HepG2 (cell line): ENCODE results near the gene PPP1R15B. TPM values are rescaled to one million over a fixed set of nuclear protein-coding genes. Genes with fewer than 3 reads are reported as not detected.

Experiments used
- ATAC-seq: fragments of 200-7000 bp; cut with Tn5 transposase; 3 replicates; pipeline ENCODE4 v1.9.1; 2020; ENCODE audit warnings: mild to moderate bottlenecking, moderate library complexity
- BruUV-seq: library from RNA; stranded (reverse); fragments of 400-500 nt; replicated peaks from 2 replicates; lab custom pipeline; 2021; lab: Mats Ljungman, UMichigan
- CTCF ChIA-PET: fragments of 300-600 bp; formaldehyde crosslinking; extraction: SDS; loops from one replicate; lab custom pipeline; 2021; ENCODE audit warnings: low total read pairs, inconsistent platforms, low intra/inter-chr PET ratio; lab: Yijun Ruan, JAX
- POLR2A ChIA-PET: fragments of 350-600 bp; sonication (Branson Sonifier 250); formaldehyde crosslinking; loops from one replicate; lab custom pipeline; 2020; ENCODE audit warnings: antibody characterized with exemption, inconsistent platforms; lab: Yijun Ruan, JAX
- DNase-seq: peaks from one replicate; pipeline ENCODE4 v3.0.0-alpha.2; 2015; ENCODE audit warnings: low spot score
- FAIRE-seq: peaks from 3 replicates; lab custom pipeline; 2011; peaks lifted over from hg19 to GRCh38; lab: Jason Lieb, UNC
- H2AFZ ChIP-seq: one replicate; pipeline ENCODE4 v1.6.1; 2011; ENCODE audit warnings: low read length, inconsistent platforms
- H3K27ac ChIP-seq: fragments of 300-600 bp; 3 replicates; pipeline ENCODE4 v1.8.0; 2011; ENCODE audit warnings: mixed run types, mild to moderate bottlenecking, mixed read lengths, low read length, inconsistent platforms; ENCODE audit not compliant: insufficient read depth; ENCODE audit errors: extremely low read length
- H3K27me3 ChIP-seq, 2 experiments: fragments of 200-600 bp in 1 of 2; 2 replicates in 1 of 2; 3 replicates in 1 of 2; pipeline versions ENCODE4 v1.6.0 to v1.8.0; 2011; ENCODE audit warnings: low read length in 2 of 2, mild to moderate bottlenecking in 2 of 2, moderate library complexity in 2 of 2, inconsistent platforms in 1 of 2; ENCODE audit not compliant: insufficient read depth in 2 of 2, control insufficient read depth in 1 of 2
- H3K36me3 ChIP-seq, 2 experiments: fragments of 200-600 bp in 1 of 2; replicated peaks in 1 of 2; 2 replicates in 1 of 2; 3 replicates in 1 of 2; pipeline versions ENCODE4 v1.5.1 to v1.8.0; 2011; ENCODE audit warnings: low read length in 2 of 2, inconsistent platforms in 1 of 2; ENCODE audit not compliant: insufficient read depth in 2 of 2, control insufficient read depth in 1 of 2
- H3K4me1 ChIP-seq: 2 replicates; pipeline ENCODE4 v1.5.1; 2012; ENCODE audit warnings: low read length, inconsistent platforms; ENCODE audit not compliant: insufficient read depth
- H3K4me2 ChIP-seq: 2 replicates; pipeline ENCODE4 v1.6.0; 2011; ENCODE audit warnings: low read depth, low read length, inconsistent platforms
- H3K4me3 ChIP-seq, 3 experiments: fragments of 200-600 bp in 1 of 3; sonication (generic), shearing (Covaris generic) in 1 of 3; replicated peaks in 1 of 3; 2 replicates each; pipeline ENCODE4 v1.5.1; 2011 to 2016; ENCODE audit warnings: low read length in 3 of 3, inconsistent platforms in 2 of 3, low read depth in 2 of 3, mild to moderate bottlenecking in 2 of 3, control low read depth in 1 of 3, mixed read lengths in 1 of 3; ENCODE audit not compliant: insufficient read depth in 1 of 3
- H3K79me2 ChIP-seq: one replicate; pipeline ENCODE4 v1.6.1; 2011; ENCODE audit warnings: low read length, inconsistent platforms; ENCODE audit not compliant: insufficient read depth
- H3K9ac ChIP-seq: 2 replicates; pipeline ENCODE4 v1.6.0; 2011; ENCODE audit warnings: mild to moderate bottlenecking, low read depth, low read length, inconsistent platforms; ENCODE audit not compliant: insufficient read depth
- H3K9me3 ChIP-seq: 2 replicates; pipeline ENCODE4 v1.5.1; 2012; ENCODE audit warnings: mild to moderate bottlenecking, low read length
- H4K20me1 ChIP-seq: 2 replicates; pipeline ENCODE4 v1.6.0; 2011; ENCODE audit warnings: inconsistent platforms, mild to moderate bottlenecking, low read length, moderate library complexity; ENCODE audit not compliant: insufficient read depth
- CENPT ChIP-seq: sonication (generic); formaldehyde crosslinking; IDR thresholded peaks from 2 replicates; pipeline ENCODE4 v1.8.0; 2022; ENCODE audit warnings: low read depth, mild to moderate bottlenecking, moderate library complexity, missing genetic modification reagents
- FOXJ3 ChIP-seq: sonication (generic); formaldehyde crosslinking; IDR thresholded peaks from 2 replicates; pipeline ENCODE4 v1.4.0; 2020; ENCODE audit warnings: missing genetic modification reagents, mild to moderate bottlenecking, borderline replicate concordance
- GPN1 ChIP-seq: sonication (generic); formaldehyde crosslinking; IDR thresholded peaks from 2 replicates; pipeline ENCODE4 v1.5.1; 2020; ENCODE audit warnings: missing genetic modification reagents, borderline replicate concordance
- JUNB ChIP-seq: sonication (generic); formaldehyde crosslinking; IDR thresholded peaks from 2 replicates; pipeline ENCODE4 v1.8.0; 2022; ENCODE audit warnings: missing genetic modification reagents, mild to moderate bottlenecking, borderline replicate concordance
- KLF13 ChIP-seq: sonication (generic); formaldehyde crosslinking; IDR thresholded peaks from 2 replicates; pipeline ENCODE4 v1.4.0; 2020; ENCODE audit warnings: mild to moderate bottlenecking, missing genetic modification reagents
- PCBP1 ChIP-seq: fragments of 200-400 bp; formaldehyde crosslinking; IDR thresholded peaks from 2 replicates; pipeline ENCODE4 v1.6.1; 2017; ENCODE audit warnings: mild to moderate bottlenecking, low read depth, low read length, borderline replicate concordance
- PHF20 ChIP-seq: sonication (generic); formaldehyde crosslinking; IDR thresholded peaks from 2 replicates; pipeline ENCODE4 v1.5.0; 2020; ENCODE audit warnings: mild to moderate bottlenecking, missing genetic modification reagents
- RBFOX2 ChIP-seq: fragments of 200-400 bp; formaldehyde crosslinking; IDR thresholded peaks from 2 replicates; pipeline ENCODE4 v1.6.1; 2017; ENCODE audit warnings: low read depth, mild to moderate bottlenecking, low read length
- ZBTB7A ChIP-seq: sonication (generic); formaldehyde crosslinking; IDR thresholded peaks from 2 replicates; pipeline ENCODE4 v1.8.0; 2022; ENCODE audit warnings: mild to moderate bottlenecking, missing genetic modification reagents
- ZNF563 ChIP-seq: sonication (generic); formaldehyde crosslinking; IDR thresholded peaks from 2 replicates; pipeline ENCODE4 v1.8.0; 2022; ENCODE audit warnings: mild to moderate bottlenecking, moderate library complexity, missing genetic modification reagents
- ZNF569 ChIP-seq: sonication (generic); formaldehyde crosslinking; IDR thresholded peaks from 2 replicates; pipeline ENCODE4 v1.5.0; 2020; ENCODE audit warnings: mild to moderate bottlenecking, missing genetic modification reagents, moderate library complexity, borderline replicate concordance
- WGBS: methylation state at CpG from one replicate; pipeline ENCODE4 v1.1.6; 2017; ENCODE audit warnings: low lambda C conversion rate; 5-methylcytosine and 5-hydroxymethylcytosine counted together
- in situ Hi-C: cut with HindIII; loops from 2 replicates; pipeline ENCODE4 v1.10.0; 2017; ENCODE audit warnings: low pct_unique_long_range_greater_than_20kb; ENCODE audit not compliant: extremely low pct_ligation_motif_present
- intact Hi-C: fragments of 100-400 bp; cut with micrococcal nuclease; formaldehyde crosslinking; loops from one replicate; pipeline ENCODE4 v1.10.0; 2022; ENCODE audit not compliant: unreplicated experiment
- polyA plus RNA-seq, 8 experiments: library from polyadenylated mRNA; depleted of rRNA in 3 of 8; stranded (reverse) in 7 of 8; unstranded in 1 of 8; fragments of >200 nt; fragmentation: Illumina TruSeq in 4 of 8; extraction: Trizol in 4 of 8; gene quantifications; 2 replicates each; pipeline versions ENCODE4 v1.2.1 to v1.2.3, GENCODE V29; 2011 to 2016; ENCODE audit warnings: low read depth in 4 of 8, missing spikeins in 1 of 8, mixed read lengths in 1 of 8; ENCODE audit not compliant: insufficient read depth in 1 of 8
- total RNA-seq, 5 experiments: library from RNA; depleted of rRNA; stranded (reverse); fragments of >200 nt; fragmentation: Illumina TruSeq; extraction: Trizol; gene quantifications; 2 replicates each; pipeline ENCODE4 v1.2.3, GENCODE V29; 2016; ENCODE audit warnings: low read depth in 1 of 5
- TF ChIP-seq, protein P1 (sequence below): sonication (generic); formaldehyde crosslinking; IDR thresholded peaks from 2 replicates; pipeline ENCODE4 v1.5.1; 2020; ENCODE audit warnings: missing genetic modification reagents, mild to moderate bottlenecking, borderline replicate concordance
- TF ChIP-seq, protein P2 (sequence below): IDR thresholded peaks from 2 replicates; pipeline ENCODE4 v1.6.1; 2016; ENCODE audit warnings: missing compliant biosample characterization, missing genetic modification reagents, borderline replicate concordance
- TF ChIP-seq, protein P3 (sequence below): sonication (generic); formaldehyde crosslinking; IDR thresholded peaks from 2 replicates; pipeline ENCODE4 v1.8.0; 2022; ENCODE audit warnings: mild to moderate bottlenecking, missing genetic modification reagents, borderline replicate concordance
- TF ChIP-seq, protein P4 (sequence below): IDR thresholded peaks from 2 replicates; pipeline ENCODE4 v1.6.1; 2016
- TF ChIP-seq, protein P5 (sequence below): sonication (generic); formaldehyde crosslinking; IDR thresholded peaks from 2 replicates; pipeline ENCODE4 v1.5.0; 2020; ENCODE audit warnings: mild to moderate bottlenecking, missing genetic modification reagents, borderline replicate concordance

Gene PPP1R15B
- total and polyA plus RNA-seq, 2 of the 13 experiments (the other 11 are each of a cell fraction or from before 2014, with no cell fraction given): 13.4 to 23.8 TPM

DNA sequence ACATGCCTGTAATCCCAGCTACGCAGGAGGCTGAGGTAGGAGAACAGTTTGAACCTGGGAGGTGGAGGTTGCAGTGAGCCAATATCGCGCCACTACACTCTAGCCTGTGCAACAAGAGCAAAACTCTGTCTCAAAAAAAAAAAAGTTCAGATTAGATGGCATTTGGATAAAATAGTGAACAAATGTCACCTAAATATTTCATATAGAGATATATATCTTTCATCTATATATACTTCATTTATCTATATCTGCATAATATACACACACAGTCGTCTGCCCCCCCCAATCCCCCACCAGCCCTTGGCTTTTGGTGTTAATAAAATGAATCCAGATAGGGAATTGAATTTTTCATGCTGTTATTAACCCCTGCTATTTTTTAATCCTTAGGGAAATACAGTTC lies 5.0 kb downstream of the PPP1R15B start (continued):
- TF ChIP-seq RBFOX2: no peak
- no peak for TF ChIP-seq ZBTB7A (CRISPR knock-in tag)
- TF ChIP-seq CENPT: no peak
- TF ChIP-seq ZNF563 (CRISPR knock-in tag): no peak
- TF ChIP-seq JUNB (CRISPR knock-in tag): no peak

DNA sequence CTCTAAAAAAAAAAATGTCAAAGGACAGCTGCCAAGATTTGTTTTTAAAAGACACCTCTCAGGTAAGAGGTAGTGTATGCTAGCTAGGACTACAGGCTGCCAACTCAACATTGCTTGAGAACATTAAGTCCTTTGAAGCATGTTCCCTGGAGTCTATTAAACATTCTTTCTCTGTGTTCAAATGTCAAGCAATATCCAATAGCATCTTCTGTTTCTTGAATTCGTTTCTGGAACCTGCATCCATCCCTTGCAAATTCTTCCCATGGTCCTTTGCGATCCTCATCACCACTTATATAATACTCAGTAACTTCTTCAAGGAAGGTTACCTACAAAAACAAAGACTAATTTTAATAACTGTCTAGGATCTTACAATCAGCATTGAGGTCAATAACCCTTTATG lies 5.6 kb downstream of the PPP1R15B start:
- peaks cover 67% of the 10 kb centered on the region for H4K20me1 ChIP-seq
- H3K27me3 ChIP-seq: no peaks in the 10 kb centered on the region; a peak in 1 of 5 replicates
- no peak overlapping the region for H3K9ac ChIP-seq
- peak overlapping the region; percentile 81 for H3K4me2 ChIP-seq
- peaks cover 88% of the 10 kb centered on the region for H3K79me2 ChIP-seq
- ChIA-PET POLR2A (no interaction called here), CTCF (no interaction called here)
- in situ Hi-C loops (no loop called here), intact Hi-C loops (no loop called here)
- 52% methylated on average over 2 of the region's 2 CpGs for WGBS
- H3K36me3 ChIP-seq: peaks cover 5 to 21% of the 10 kb centered on the region in 2 experiments; a peak in 3 of 5 replicates
- no peak overlapping the region for H3K27ac ChIP-seq
- FAIRE-seq (no peak), ATAC-seq (no peak), DNase-seq (no peak)
- BruUV-seq: no TSS peak
- no peaks in the 10 kb centered on the region for H3K9me3 ChIP-seq
- no peak overlapping the region for H2AFZ ChIP-seq
- H3K4me1 ChIP-seq: peaks cover 31% of the 10 kb centered on the region
- H3K4me3 ChIP-seq: peak overlapping the region; percentile 16 to 99 (median 98); a peak in 3 of 6 replicates
- TF ChIP-seq, protein P1, sequence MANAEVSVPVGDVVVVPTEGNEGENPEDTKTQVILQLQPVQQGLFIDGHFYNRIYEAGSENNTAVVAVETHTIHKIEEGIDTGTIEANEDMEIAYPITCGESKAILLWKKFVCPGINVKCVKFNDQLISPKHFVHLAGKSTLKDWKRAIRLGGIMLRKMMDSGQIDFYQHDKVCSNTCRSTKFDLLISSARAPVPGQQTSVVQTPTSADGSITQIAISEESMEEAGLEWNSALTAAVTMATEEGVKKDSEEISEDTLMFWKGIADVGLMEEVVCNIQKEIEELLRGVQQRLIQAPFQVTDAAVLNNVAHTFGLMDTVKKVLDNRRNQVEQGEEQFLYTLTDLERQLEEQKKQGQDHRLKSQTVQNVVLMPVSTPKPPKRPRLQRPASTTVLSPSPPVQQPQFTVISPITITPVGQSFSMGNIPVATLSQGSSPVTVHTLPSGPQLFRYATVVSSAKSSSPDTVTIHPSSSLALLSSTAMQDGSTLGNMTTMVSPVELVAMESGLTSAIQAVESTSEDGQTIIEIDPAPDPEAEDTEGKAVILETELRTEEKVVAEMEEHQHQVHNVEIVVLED (CRISPR knock-in tag): no peak
- TF ChIP-seq PCBP1 (no peak), PHF20 (CRISPR knock-in tag) (no peak), KLF13 (CRISPR knock-in tag) (no peak), ZNF569 (CRISPR knock-in tag) (no peak), FOXJ3 (no peak), GPN1 (no peak)
- TF ChIP-seq, protein P2, sequence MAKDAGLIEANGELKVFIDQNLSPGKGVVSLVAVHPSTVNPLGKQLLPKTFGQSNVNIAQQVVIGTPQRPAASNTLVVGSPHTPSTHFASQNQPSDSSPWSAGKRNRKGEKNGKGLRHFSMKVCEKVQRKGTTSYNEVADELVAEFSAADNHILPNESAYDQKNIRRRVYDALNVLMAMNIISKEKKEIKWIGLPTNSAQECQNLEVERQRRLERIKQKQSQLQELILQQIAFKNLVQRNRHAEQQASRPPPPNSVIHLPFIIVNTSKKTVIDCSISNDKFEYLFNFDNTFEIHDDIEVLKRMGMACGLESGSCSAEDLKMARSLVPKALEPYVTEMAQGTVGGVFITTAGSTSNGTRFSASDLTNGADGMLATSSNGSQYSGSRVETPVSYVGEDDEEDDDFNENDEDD (CRISPR knock-in tag): no peak
- TF ChIP-seq, protein P3, sequence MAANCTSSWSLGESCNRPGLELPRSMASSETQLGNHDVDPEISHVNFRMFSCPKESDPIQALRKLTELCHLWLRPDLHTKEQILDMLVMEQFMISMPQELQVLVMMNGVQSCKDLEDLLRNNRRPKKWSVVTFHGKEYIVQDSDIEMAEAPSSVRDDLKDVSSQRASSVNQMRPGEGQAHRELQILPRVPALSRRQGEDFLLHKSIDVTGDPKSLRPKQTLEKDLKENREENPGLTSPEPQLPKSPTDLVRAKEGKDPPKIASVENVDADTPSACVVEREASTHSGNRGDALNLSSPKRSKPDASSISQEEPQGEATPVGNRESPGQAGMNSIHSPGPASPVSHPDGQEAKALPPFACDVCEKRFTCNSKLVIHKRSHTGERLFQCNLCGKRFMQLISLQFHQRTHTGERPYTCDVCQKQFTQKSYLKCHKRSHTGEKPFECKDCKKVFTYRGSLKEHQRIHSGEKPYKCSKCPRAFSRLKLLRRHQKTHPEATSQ: no peak
- TF ChIP-seq, protein P4, sequence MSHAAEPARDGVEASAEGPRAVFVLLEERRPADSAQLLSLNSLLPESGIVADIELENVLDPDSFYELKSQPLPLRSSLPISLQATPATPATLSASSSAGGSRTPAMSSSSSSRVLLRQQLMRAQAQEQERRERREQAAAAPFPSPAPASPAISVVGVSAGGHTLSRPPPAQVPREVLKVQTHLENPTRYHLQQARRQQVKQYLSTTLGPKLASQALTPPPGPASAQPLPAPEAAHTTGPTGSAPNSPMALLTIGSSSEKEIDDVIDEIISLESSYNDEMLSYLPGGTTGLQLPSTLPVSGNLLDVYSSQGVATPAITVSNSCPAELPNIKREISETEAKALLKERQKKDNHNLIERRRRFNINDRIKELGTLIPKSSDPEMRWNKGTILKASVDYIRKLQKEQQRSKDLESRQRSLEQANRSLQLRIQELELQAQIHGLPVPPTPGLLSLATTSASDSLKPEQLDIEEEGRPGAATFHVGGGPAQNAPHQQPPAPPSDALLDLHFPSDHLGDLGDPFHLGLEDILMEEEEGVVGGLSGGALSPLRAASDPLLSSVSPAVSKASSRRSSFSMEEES (CRISPR knock-in tag): no peak
- TF ChIP-seq, protein P5, sequence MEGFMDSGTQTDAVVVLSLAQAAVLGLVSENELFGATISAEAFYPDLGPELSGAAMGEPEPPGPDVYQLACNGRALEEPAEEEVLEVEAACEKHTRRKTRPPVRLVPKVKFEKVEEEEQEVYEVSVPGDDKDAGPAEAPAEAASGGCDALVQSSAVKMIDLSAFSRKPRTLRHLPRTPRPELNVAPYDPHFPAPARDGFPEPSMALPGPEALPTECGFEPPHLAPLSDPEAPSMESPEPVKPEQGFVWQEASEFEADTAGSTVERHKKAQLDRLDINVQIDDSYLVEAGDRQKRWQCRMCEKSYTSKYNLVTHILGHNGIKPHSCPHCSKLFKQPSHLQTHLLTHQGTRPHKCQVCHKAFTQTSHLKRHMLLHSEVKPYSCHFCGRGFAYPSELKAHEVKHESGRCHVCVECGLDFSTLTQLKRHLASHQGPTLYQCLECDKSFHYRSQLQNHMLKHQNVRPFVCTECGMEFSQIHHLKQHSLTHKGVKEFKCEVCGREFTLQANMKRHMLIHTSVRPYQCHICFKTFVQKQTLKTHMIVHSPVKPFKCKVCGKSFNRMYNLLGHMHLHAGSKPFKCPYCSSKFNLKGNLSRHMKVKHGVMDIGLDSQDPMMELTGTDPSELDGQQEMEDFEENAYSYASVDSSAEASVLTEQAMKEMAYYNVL (CRISPR knock-in tag): no peak
